ENCODE data around the gene RPTOR. TPM values are rescaled to one million over a fixed set of nuclear protein-coding genes. Genes with fewer than 3 reads are reported as not detected.

Gene RPTOR
- total RNA-seq, 2 experiments from 2014 or later: 88.9 to 91.8 TPM

DNA sequence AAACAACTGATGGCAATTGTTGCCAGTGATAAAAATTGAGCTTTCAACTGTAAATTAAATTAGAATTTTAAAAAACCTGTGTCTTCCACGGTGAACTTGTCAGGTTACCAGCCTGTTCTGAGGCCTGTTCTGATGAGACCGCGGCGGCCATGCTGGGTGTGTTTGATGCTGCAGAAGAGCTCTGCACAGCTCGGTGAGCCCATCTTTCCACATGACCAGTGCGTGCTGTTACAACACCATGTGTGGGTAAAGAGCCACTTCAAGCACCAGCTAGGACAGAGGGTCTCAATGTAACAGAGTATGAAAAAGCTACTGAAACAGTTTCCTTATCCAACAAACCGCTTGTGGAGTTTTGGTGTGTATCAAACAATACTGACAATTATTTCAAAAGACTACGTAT lies 48.5 kb downstream of the RPTOR start:
- no peak for DNase-seq
- H3K4me1 Mint-ChIP-seq: peaks cover 56% of the 10 kb centered on the region
- no peaks in the 10 kb centered on the region for H3K27me3 Mint-ChIP-seq
- no peak overlapping the region for H3K27ac Mint-ChIP-seq
- ChIA-PET POLR2A (no interaction called here), CTCF (interaction anchor here (0.9 to 3.2 kb wide), 2 partner anchors 17 to 19 kb away, joined by 3 to 15 read pairs; no protein-coding TSS in a partner anchor)
- H3K36me3 Mint-ChIP-seq (ENCODE audit: low read depth): peaks cover 5% of the 10 kb centered on the region
- no peaks in the 10 kb centered on the region for H3K9me3 Mint-ChIP-seq
- no peak overlapping the region for H3K4me3 Mint-ChIP-seq

DNA sequence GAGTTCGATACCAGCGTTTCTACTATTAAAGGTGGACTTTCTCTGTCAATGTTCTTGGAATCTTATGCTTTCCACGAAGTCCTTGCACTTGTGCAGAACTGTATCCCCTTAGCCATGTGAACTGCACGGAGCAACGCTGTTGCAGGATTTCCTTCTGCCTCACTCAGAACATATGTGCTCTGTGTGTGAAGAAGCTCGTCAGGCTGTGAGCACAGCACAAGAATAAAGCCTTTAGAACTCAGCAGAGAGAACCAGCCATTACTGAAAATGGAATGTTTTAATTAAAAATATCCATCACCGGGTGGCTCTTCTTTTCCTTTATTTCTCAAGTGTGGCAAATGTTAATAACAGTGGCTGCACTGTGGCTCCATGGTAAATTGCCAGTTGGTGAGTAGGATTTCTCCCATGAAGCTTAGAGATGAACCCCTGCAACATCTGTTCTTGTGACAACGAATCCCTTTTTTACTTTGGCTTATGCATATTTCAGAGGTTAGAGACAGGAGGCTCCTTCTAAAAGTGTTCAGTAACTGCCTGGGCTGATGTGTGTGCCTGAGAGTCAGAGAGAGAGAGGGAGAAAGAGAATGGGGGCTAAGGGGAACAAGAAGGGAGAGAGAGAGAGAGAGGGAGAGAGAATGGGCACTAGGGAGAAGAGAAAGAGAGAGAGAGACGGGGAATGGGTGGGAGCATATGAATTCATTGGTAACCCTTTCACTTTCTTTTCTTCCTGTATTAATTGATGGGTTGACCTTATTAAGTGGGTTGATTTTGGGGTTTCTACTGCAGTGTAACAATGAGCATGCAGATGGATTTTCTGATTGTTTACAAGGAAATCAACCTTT lies 50.0 kb downstream of the RPTOR start:
- ChIA-PET CTCF (no interaction called here), POLR2A (no interaction called here)
- H3K27me3 Mint-ChIP-seq: no peaks in the 10 kb centered on the region
- H3K4me1 Mint-ChIP-seq: peaks cover 65% of the 10 kb centered on the region
- no peak for DNase-seq
- H3K4me3 Mint-ChIP-seq: no peak overlapping the region
- no peak overlapping the region for H3K27ac Mint-ChIP-seq
- H3K9me3 Mint-ChIP-seq: no peaks in the 10 kb centered on the region
- H3K36me3 Mint-ChIP-seq (ENCODE audit: low read depth): peaks cover 6% of the 10 kb centered on the region

DNA sequence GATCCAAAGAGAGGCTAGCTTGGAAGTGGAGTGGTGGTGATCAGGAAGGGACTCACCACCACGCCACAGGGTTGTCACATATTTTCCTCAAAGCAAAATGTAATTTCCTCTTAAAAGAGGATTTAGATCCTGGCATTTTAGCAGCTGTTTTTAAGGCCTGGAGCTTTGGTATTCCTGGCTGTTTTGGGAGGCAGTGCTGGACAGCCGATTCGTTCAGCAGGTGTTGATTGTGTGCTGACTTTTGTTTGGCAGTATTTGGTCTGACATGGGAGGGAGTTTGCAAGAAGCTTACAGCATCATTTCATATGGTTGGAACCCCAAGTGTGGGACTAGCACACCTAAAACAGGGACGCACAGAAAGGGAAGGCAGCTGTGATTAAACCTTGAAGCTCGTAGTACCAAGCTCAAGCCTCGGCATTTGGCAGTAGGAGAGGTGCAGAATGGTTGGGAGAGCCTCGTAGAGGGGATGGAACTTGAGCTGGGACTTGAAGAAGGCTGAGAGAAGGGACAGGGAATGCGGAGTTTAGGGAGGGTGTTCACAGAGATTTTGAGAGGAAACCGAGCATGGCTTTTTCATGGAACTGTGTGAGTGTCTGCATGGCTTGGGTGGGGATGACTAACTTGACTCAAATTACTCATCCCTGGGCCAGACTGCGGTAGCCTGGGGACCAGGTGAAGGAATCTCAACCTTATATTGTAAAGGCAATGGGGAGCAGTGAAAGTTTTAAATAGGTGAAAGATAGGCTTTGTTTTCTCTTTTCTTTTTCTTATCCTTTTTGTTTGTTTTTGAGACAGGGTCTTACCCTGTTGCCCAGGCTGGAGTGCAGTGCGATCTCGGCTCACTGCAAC lies 52.3 kb downstream of the RPTOR start:
- Mint-ChIP-seq H3K4me3 (no peak overlapping the region), H3K9me3 (no peaks in the 10 kb centered on the region), H3K36me3 (ENCODE audit: low read depth) (peaks cover 13% of the 10 kb centered on the region), H3K4me1 (peaks cover 63% of the 10 kb centered on the region), H3K27me3 (no peaks in the 10 kb centered on the region), H3K27ac (no peak overlapping the region)
- ChIA-PET POLR2A (interaction anchor here (0.7 to 2.2 kb wide), 2 partner anchors 8 to 57 kb away, joined by 3 to 6 read pairs; no protein-coding TSS in a partner anchor), CTCF (interaction anchor here (1.1 to 1.8 kb wide), 2 partner anchors 21 to 170 kb away, joined by 4 read pairs; no protein-coding TSS in a partner anchor)
- DNase-seq: peak; percentile 28

DNA sequence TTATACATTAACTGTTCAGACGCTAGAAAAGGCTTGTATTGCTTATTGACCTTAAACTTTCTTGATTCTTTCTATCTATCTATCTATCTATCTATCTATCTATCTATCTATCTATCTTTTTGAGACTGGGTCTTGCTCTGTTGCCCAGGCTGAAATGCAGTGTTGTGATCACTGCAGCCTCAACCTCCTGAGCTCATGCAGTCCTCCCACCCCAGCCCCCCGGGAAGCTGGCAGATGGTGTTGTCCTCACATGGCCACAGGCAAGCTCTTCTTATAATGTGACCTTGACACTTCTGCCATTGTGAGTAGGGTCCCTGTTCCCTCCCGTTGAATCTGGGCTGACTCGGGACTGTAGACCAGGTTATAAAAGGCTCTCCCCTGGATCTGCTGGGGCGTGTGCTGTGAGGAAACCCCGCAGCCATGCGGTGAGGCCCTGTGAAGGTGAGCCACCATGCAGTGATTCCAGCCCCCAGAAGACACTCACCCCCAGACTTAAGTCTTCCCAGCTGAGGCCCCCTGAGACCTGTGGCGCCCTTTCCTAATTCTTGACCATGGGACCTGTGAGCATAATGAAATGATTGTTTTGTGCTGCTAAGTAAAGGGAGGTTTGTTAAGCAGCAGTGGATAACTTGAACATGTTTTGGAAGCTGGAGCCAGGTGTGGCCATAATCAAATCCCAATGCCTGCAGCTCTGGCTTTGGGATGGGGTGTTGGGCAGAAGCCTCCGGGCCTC lies 54.3 kb downstream of the RPTOR start:
- no peaks in the 10 kb centered on the region for H3K27me3 Mint-ChIP-seq
- no peaks in the 10 kb centered on the region for H3K9me3 Mint-ChIP-seq
- H3K4me3 Mint-ChIP-seq: no peak overlapping the region
- peaks cover 18% of the 10 kb centered on the region for H3K36me3 Mint-ChIP-seq (ENCODE audit: low read depth)
- peaks cover 73% of the 10 kb centered on the region for H3K4me1 Mint-ChIP-seq
- ChIA-PET POLR2A (no interaction called here), CTCF (no interaction called here)
- DNase-seq: no peak
- no peak overlapping the region for H3K27ac Mint-ChIP-seq

DNA sequence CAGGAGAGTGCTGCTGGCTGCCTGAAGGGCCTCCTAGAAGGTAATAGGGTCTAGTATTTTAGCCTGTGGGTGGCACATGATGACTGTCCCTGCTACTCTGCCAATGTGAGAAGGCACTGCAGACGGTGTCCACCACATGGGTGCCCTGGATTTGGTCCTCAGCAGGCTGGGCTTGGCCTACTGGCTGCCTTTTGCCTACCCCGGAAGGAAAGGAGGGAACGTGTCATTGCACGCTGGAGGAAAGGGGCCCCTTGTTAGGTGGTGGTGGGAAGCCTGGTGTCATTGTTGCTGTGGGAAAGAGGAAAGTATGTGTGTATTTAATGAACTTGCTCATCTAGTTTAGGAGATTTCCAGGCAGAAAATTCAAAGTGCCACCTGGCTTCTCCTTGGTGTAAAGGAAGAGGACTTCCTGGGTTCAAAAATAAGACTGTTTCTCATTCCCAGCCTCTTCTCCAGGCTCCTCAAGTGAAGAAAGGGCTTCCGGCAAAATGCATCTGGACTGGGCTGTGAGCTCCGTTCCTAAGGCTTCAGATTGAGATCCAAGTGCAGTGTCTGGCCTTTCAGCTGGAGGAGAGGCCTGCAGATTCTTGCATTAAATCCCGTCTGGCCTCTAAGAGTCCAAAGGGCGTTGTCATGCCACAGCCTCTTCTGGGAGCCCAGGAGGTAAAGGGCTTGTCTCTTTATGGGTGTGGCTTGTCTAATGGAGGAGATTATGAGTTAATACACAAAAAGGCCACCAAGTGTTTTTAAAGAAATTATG lies 55.1 kb downstream of the RPTOR start:
- H3K4me1 Mint-ChIP-seq: peaks cover 75% of the 10 kb centered on the region
- no peaks in the 10 kb centered on the region for H3K9me3 Mint-ChIP-seq
- peaks cover 18% of the 10 kb centered on the region for H3K36me3 Mint-ChIP-seq (ENCODE audit: low read depth)
- POLR2A ChIA-PET: no interaction called here
- no peak overlapping the region for H3K4me3 Mint-ChIP-seq
- H3K27ac Mint-ChIP-seq: peak overlapping the region; percentile 23
- DNase-seq: no peak
- H3K27me3 Mint-ChIP-seq: no peaks in the 10 kb centered on the region
- CTCF ChIA-PET: no interaction called here

DNA sequence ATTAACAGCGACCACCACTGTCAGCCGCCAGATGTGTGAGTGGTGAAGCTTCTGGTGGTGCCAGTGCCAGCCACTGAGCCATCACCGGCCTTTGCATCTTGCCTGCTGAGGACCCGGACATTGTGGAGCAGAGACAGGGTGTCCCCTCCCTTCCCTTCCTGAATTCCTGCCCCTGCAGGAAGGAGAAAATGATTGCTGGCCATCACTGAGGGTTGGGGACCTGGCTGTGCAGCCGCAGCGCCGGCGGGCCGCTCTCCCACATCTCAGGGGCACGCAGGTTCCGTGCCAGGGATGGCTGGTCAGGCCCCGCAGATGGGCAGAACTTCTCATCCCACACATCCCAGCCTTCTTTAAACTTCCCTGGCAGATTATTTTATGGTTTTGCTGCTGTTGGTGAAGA lies 56.5 kb downstream of the RPTOR start:
- ChIA-PET POLR2A (no interaction called here), CTCF (no interaction called here)
- Mint-ChIP-seq H3K27me3 (no peaks in the 10 kb centered on the region), H3K4me3 (no peak overlapping the region), H3K36me3 (ENCODE audit: low read depth) (peaks cover 18% of the 10 kb centered on the region), H3K27ac (no peak overlapping the region), H3K4me1 (peaks cover 77% of the 10 kb centered on the region), H3K9me3 (no peaks in the 10 kb centered on the region)
- no peak for DNase-seq

DNA sequence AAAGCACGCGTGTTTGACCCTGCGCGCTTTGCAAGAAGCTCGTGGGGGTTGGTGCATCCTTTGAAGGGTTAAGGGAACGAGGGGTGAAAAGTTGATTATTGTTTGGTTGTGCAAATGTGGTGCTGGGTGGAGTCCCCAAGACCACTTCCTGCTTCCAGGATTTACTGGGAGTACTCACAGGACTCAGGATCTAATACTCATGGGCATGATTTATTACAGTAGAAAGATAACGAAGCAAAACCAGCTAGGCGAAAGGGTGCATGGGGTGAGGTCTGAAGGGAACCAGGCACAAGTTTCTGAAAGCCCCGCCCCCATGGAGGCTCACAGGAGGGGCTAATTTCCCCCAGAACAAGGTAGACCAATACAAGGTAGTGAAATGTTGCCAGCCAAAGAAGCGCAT lies 58.8 kb downstream of the RPTOR start:
- no peak for DNase-seq
- Mint-ChIP-seq H3K27me3 (no peaks in the 10 kb centered on the region), H3K36me3 (ENCODE audit: low read depth) (peaks cover 12% of the 10 kb centered on the region), H3K4me3 (no peak overlapping the region), H3K27ac (no peak overlapping the region), H3K4me1 (peaks cover 61% of the 10 kb centered on the region), H3K9me3 (no peaks in the 10 kb centered on the region)
- ChIA-PET CTCF (interaction anchor here (2.7 kb wide), 1 partner anchor 28 kb away, joined by 12 read pairs; no protein-coding TSS in a partner anchor), POLR2A (interaction anchor here (1.1 kb wide), 1 partner anchor 11 kb away, joined by 3 read pairs; no protein-coding TSS in a partner anchor)

DNA sequence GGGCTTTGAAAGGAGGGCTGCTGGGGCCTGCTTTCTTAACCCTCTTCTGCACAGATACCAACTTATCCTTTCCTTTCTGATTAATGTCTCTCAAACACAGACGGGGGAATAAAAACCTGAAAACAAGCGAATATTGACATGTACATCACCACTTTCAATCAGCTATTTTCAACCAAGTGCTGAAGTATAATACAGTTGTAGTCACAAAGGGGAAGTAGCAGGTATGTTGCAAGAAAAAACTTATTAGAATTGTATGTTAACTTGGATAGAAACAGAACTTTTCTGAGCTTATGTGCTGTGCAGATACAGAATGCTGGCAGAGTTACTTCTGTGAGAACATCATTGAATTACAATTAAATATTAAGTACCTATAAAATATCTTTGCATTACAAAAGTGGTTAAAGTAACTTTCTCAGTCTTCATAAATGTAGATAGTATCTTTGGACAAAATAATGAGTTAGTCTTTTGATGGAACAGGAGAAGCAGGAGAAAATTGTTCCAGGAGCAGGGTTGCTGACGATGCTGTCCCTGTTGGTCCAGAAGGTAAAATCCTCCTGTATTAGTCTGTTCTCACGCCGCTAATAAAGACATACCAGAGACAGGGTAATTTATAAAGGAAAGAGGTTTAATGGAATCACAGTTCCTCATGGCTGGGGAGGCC lies 59.5 kb downstream of the RPTOR start:
- Mint-ChIP-seq H3K4me3 (no peak overlapping the region), H3K4me1 (peaks cover 63% of the 10 kb centered on the region), H3K27ac (peak overlapping the region; percentile 33), H3K27me3 (no peaks in the 10 kb centered on the region), H3K9me3 (no peaks in the 10 kb centered on the region), H3K36me3 (ENCODE audit: low read depth) (peaks cover 15% of the 10 kb centered on the region)
- CTCF ChIA-PET: interaction anchor here (2.7 kb wide), 1 partner anchor 28 kb away, joined by 12 read pairs; no protein-coding TSS in a partner anchor
- no peak for DNase-seq
- POLR2A ChIA-PET: interaction anchor here (1.1 kb wide), 1 partner anchor 12 kb away, joined by 3 read pairs; no protein-coding TSS in a partner anchor

DNA sequence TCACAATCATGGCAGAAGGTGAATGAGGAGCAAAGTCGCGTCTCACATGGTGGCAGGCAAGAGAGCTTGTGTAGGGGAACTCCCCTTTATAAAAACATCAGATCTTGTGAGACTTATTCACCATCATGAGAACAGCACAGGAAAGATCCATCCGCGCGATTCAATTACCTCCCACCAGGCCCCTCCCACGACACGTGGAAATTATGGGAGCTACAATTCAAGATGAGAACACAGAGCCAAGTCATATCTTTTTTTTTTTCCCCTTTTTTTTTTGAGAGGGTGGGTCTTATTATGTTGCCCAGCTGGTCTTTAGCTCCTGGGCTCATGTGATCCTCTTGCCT lies 60.0 kb downstream of the RPTOR start:
- ChIA-PET POLR2A (interaction anchor here (1.1 to 1.4 kb wide), 3 partner anchors 7 to 45 kb away, joined by 3 to 6 read pairs (median 3); no protein-coding TSS in a partner anchor), CTCF (interaction anchor here (0.8 to 2.7 kb wide), 4 partner anchors 11 to 295 kb away, joined by 3 to 12 read pairs (median 4); no protein-coding TSS in a partner anchor)
- Mint-ChIP-seq H3K27ac (peak overlapping the region; percentile 33), H3K9me3 (no peaks in the 10 kb centered on the region), H3K4me3 (no peak overlapping the region), H3K4me1 (peaks cover 59% of the 10 kb centered on the region), H3K27me3 (no peaks in the 10 kb centered on the region), H3K36me3 (ENCODE audit: low read depth) (peaks cover 15% of the 10 kb centered on the region)
- DNase-seq: no peak

DNA sequence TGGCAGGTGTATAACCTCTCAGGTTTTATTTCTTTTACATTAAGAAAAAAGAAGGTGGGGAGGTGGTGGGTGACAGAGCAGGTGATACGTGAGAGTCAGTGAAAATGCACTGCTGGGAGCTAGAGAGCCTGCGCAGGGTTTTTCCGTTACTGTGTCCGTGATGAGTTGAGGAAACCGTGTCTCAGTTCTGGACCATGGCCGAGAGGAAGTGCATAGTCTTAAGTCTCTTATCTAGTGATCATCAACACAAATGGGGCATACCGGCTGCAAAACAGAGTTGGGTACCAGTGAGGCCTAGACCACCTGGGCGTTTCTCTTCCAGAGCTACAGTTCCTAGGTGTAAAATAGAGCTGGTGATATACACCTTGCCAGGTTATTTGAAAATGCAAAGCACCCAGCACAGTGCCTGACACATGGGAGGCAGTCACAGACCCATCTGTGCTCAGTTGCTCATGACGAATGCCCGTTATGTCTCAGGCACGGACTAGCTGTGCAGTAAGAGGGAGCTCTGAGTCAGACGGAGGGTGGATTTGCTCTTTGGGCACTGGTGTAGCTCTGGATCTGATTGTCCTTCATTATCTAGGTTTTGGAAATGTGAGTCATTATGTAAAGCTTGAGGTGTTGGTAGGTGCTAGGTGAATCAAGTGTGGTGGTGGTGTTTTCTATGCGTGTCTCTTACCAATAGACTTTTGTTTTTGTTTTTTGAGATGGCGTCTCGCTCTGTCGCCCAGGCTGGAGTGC lies 60.9 kb downstream of the RPTOR start:
- H3K4me1 Mint-ChIP-seq: peaks cover 59% of the 10 kb centered on the region
- CTCF ChIA-PET: interaction anchor here (0.6 to 2.7 kb wide), 11 partner anchors 10 to 294 kb away, joined by 3 to 12 read pairs (median 4); no protein-coding TSS in a partner anchor
- H3K27me3 Mint-ChIP-seq: no peaks in the 10 kb centered on the region
- DNase-seq: peak; percentile 66
- H3K36me3 Mint-ChIP-seq (ENCODE audit: low read depth): peaks cover 9% of the 10 kb centered on the region
- POLR2A ChIA-PET: interaction anchor here (0.8 to 1.4 kb wide), 7 partner anchors 8 to 213 kb away, joined by 3 to 6 read pairs (median 3); no protein-coding TSS in a partner anchor
- H3K27ac Mint-ChIP-seq: peak overlapping the region; percentile 72
- peak overlapping the region; percentile 4 for H3K4me3 Mint-ChIP-seq
- no peaks in the 10 kb centered on the region for H3K9me3 Mint-ChIP-seq

DNA sequence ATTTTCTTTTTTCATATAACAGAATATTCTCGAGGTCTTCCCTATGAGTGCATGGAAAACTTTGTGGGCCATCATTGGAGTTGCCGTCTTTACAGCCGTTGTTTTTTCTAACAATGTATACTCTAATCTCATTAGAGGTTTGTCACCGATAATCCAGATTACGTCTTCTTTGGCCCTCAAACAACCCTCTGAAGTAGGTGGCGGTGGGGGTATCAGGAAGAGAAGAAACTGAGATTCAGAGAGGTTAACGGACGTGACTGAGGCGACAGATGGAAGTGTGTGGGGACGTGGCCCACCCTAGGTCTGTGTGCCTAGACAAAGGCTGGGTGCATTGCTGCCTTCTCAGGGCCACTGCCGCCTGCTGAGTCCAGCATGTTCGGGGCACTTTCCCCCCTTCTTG lies 63.7 kb downstream of the RPTOR start:
- Mint-ChIP-seq H3K4me1 (peaks cover 52% of the 10 kb centered on the region), H3K4me3 (no peak overlapping the region), H3K27ac (no peak overlapping the region), H3K36me3 (ENCODE audit: low read depth) (peaks cover 3% of the 10 kb centered on the region), H3K9me3 (no peaks in the 10 kb centered on the region), H3K27me3 (no peaks in the 10 kb centered on the region)
- POLR2A ChIA-PET: no interaction called here
- CTCF ChIA-PET: no interaction called here
- no peak for DNase-seq

All from activated CD4-positive, alpha-beta memory T cell treated with anti-CD3 and anti-CD28 coated beads, Interleukin-2, amount 10 ng/mL, durations not matched to agents 7 days and 5 days (primary cell).